GM03348 (cell line): ENCODE data around the gene PNKD.

Experiments used
- DNase-seq: peaks from one replicate; pipeline ENCODE4 v3.0.0; 2012; ENCODE audit warnings: low spot score

Gene PNKD

GRCh38 chr2:218341381-218341780 lies 71.1 kb downstream of the PNKD start:
- no peak for DNase-seq

DNA sequence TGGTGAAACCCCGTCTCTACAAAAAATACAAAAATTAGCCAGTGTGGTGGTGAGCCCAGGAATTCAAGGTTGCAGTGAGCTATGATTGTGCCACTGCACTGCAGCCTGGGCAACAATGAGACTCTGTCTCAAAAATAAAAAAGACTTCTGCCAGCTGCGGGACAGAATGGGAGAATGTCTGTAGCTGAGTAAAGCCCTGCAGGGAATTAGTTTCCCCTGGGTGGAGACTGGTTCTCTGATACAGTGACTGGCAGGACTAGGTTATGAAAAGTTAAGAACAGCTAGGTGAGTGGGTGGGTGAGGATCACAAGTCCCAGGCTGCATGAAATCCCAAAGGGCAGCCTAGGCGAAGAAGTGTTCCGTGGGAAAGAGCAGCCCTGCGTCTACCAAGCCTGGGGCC lies 72.5 kb downstream of the PNKD start:
- no peak for DNase-seq

- peak; percentile 84 for DNase-seq
Observed at GRCh38 chr2:218343591-218343990, 73.3 kb downstream of the PNKD start.

GRCh38 chr2:218344090-218344754 lies 73.9 kb downstream of the PNKD start:
- DNase-seq = no peak

DNA sequence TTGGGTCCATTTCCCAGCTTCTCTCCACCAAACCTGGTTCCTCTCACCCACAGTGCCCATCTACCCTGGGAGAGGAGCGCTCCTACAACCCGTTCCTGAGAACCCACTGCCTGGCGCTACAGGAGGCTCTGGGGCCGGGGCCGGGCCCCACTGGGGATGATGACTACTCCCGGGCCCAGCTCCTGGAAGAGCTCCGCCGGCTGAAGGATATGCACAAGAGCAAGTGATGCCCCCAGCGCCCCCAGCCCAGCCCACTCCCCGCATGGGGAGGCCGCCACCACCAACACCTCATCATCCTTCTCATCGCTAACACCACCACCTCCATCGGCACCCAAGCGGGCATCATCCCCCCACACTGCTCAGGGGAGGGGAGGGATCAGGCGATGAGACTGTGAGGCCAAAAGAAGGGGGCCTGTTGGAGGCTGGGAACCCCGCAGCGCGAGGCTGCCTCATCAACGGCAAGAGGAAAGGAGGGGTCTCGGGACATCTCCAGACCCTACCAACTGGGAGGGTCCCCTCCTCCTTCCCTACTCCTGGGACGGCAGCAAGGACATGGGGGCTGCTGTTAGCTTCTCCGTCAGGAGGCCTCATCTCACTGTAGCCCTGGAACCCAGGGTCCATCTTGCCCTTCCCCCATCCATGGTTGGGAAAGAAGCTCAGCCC lies 74.6 kb downstream of the PNKD start:
- DNase-seq = no peak

DNA sequence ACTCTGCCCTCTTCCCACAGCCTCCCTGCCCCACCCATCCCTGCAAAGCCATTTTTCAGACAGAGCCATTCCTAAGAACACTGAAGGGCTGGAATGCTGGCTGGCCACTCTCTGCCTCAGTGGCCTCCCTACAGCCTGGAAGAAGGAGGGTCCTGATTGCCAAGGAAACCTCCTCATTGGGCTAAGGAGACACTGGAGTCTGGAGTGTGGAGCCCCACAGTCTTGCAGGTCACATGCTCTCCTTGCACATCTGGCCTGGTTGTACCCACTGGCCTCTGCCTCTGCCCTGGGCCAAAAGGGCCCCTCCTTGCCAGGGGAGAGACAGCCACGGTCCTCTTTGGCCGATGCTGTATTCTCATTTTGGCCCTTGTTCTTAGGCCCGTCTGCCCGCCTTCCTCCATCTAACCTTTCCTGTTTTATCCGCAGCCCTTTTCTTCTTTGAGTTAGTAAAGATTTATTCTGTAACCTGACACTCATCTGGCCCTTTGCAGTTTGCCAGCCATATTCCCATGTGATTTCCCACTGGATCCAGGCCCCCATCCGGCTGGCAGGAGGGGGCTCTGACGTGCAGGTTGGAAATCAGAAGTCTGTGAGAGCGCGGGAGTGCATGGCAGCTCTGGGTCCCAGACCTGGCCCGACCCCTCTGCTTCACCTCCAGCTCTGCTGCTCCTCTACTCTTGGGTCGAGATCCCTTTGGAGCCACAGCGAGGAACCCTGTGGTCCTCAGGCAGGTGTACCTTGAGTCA lies 75.3 kb downstream of the PNKD start:
- no peak for DNase-seq

DNA sequence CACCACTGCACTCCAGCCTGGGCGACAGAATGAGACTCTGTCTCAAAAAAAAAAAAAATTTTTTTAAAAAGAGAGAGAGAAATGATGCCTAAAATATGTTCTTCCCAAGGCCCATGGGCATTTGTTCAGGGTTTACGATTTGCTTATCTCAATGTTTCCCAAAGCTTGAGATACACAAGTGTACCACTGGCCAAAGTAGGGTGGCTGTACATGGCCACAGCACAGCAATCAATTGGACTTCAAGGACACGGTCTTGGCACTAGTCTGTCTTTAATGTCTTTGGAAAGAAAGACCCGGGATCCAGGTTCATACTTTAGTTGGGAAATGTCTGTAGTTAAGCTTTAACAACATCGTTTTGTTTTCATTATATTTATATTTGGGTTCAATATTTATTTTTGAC lies 76.9 kb downstream of the PNKD start:
- no peak for DNase-seq

DNA sequence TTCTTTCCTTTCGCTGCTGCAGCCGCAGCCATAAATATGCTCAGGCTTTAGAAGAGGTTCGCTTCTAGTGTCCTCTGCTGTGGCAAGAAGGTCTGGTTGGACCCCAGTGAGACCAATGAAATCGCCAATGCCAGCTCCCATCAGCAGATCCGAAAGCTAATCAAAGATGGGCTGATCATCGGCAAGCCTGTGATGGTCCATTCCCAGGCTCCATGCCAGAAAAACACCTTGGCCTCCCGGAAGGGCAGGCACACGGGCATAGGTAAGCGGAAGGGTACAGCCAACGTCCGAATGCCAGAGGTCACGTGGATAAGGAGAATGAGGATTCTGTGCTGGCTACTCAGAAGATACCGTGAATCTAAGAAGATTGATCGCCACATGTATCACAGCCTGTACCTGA lies 83.7 kb downstream of the PNKD start:
- no peak for DNase-seq

DNA sequence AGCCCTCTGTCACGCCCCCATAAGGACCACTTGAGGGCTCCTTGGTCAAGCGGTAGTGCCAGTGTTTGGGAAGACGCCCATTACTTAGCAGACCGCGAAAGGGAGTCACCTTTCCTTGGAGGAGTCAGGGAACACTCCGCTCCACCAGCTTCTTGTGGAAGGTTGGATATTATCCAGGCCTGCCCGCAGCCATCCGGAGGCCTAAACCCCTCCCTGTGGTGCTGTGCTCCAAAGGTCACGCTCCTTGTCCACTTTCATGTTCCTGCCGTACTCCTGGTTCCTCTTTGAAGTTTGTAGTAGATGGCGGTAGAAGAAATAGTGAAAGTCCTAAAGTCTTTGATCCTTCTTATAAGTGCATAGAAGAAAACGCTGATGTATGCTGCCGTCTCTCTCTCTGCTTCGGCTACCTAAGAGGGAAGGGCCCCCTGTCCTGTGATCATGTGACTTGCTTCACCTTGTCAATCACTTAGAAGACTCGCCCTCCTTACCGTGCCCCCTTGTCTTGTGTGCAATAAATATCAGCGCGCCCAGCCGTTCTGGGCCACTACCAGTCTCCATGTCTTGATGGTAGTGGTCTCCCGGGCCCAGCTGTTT lies 84.6 kb downstream of the PNKD start:
- DNase-seq = no peak

GRCh38 chr2:218357236-218358177 lies 87.2 kb downstream of the PNKD start:
- DNase-seq = no peak

DNA sequence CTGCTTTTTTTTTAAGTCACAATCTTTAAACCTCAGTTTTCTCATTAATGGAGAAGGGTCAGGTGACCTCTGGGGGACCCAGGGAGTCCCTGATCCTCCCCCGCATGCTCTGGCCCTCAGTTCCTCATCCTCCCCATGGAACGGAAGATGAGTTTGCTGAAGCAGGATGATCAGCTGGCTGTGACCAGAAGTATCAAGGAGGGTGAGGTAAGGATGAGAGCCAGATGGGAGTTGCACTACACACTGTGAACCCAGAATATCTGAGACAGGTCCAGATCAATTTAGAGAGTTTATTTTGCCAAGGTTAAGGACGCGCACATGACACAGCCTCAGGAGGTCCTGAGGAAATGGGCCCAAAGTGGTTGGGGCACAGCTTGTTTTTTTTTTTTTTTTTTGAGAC lies 90.1 kb downstream of the PNKD start:
- DNase-seq = no peak

GRCh38 chr2:218362606-218363005 lies 92.3 kb downstream of the PNKD start:
- DNase-seq = no peak

- DNase-seq = no peak
Observed at GRCh38 chr2:218363736-218364135, 93.4 kb downstream of the PNKD start.

GRCh38 chr2:218364196-218364595 lies 93.9 kb downstream of the PNKD start:
- no peak for DNase-seq

DNA sequence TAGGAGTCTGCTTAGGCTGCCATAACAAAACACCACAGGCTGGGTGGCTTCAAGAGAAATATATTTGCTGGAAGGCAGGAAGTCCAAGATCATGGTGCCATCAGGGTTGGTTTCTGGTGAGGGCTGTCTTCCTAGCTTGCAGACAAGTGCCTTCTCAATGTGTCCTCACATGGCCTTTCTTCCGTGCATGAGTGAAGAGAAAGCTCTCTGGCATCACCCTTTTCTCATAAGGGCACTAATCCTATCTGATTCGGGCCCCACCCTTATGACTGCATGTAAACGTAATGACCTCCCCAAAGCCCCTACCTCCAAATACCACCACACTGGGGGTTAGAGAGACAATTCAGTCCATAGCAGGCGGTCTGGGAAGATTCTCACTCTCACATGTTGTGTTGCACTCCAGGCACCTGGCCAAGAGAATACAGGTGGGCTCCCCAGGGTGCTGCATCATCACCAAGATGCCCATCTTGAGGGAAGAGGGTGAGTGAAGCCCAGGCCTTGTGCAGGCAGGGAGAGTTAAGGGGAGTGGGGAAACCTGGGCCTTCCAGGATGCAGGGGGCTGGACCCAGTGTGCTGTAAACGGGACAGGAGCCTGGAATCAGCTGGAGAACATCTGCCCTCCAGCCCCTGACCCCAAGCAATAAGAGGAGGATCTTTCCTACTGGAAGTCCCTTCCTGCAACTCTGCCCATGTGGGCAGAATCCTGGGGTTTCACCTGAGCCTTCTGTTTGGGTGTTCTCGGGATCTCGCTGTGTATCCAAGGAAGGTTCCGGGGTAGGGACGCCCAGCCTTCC lies 96.5 kb downstream of the PNKD start:
- DNase-seq = no peak

DNA sequence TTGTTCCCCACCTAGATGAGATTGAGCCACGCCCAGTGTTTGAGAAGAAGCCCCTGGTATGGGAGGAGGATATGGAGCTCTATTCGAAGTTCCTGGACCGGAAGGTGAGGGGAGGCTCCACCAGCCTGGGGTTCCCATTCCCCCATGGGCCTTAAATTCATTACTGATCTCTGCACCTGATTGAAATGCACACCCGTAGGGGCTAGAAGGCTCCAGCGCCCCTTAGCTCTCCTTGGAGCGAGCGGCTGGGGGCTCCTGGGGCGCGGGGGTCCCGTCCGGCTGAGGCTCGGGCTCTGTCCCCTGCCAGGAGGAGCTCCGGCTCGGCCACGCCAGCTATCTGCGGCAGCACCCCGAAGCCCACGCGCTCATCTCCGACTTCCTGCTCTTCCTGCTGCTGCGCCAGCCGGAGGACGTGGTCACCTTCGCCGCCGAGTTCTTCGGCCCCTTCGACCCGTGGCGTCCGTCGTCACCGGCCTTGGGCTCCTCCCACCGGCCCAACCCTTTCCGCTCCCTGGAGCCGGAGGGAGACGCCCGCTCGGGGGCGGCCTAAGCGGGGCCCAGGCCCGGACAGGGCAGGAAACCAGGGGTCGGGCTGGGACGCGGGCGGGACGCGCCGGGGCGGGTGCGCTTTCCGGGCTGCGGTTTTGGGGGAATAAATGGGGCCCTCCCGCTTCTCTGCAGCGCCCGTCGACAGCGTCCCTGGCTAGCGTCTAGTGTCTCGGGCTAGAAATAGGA lies 97.3 kb downstream of the PNKD start:
- DNase-seq = peak; percentile 91

- no peak for DNase-seq
Observed at GRCh38 chr2:218368150-218368528, 97.8 kb downstream of the PNKD start.

- DNase-seq = no peak
Observed at GRCh38 chr2:218368621-218369153, 98.4 kb downstream of the PNKD start.

- no peak for DNase-seq
Observed at GRCh38 chr2:218369330-218369729, 99.0 kb downstream of the PNKD start.
